GM11168 (cell line): ENCODE data around the gene SLC16A6.
"Not testable (repeated sequence)": the region's sequence is repeated elsewhere in the genome, so short reads cannot be mapped to it uniquely, and the experiment has no call there.

ENCODE experiments used
- in situ Hi-C: fragments of 300-500 bp; cut with MboI; formaldehyde crosslinking; loops from one replicate; pipeline ENCODE4 v1.12.0; 2022; ENCODE audit warnings: low sequenced_read_pairs; ENCODE audit not compliant: unreplicated experiment

SLC16A6 gene, protein sequence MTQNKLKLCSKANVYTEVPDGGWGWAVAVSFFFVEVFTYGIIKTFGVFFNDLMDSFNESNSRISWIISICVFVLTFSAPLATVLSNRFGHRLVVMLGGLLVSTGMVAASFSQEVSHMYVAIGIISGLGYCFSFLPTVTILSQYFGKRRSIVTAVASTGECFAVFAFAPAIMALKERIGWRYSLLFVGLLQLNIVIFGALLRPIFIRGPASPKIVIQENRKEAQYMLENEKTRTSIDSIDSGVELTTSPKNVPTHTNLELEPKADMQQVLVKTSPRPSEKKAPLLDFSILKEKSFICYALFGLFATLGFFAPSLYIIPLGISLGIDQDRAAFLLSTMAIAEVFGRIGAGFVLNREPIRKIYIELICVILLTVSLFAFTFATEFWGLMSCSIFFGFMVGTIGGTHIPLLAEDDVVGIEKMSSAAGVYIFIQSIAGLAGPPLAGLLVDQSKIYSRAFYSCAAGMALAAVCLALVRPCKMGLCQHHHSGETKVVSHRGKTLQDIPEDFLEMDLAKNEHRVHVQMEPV

GRCh38 chr17:68290955-68291835 is at the start of gene SLC16A6, which contains the start of gene ARSG:
Gene SLC16A6, minus strand, starts transcription at chr17:68291127. Its CDS starts 12,807 bp downstream, at chr17:68278320.
Gene ARSG, plus strand, starts transcription at chr17:68291495. Its CDS starts 15,999 bp downstream, at chr17:68307494.
- in situ Hi-C loops: no loop called here

- in situ Hi-C loops: no loop called here
Measured at GRCh38 chr17:68334393-68334792, 43.5 kb upstream of the SLC16A6 start.

GRCh38 chr17:68331932-68332331 is 41.0 kb upstream of the SLC16A6 start:
- in situ Hi-C loops: not testable (repeated sequence)

- in situ Hi-C loops: no loop called here
Measured at GRCh38 chr17:68329331-68329730, 38.4 kb upstream of the SLC16A6 start.

GRCh38 chr17:68328676-68329075 is 37.7 kb upstream of the SLC16A6 start:
- in situ Hi-C loops: no loop called here

- in situ Hi-C loops: no loop called here
Measured at GRCh38 chr17:68327823-68328557, 37.1 kb upstream of the SLC16A6 start.

DNA sequence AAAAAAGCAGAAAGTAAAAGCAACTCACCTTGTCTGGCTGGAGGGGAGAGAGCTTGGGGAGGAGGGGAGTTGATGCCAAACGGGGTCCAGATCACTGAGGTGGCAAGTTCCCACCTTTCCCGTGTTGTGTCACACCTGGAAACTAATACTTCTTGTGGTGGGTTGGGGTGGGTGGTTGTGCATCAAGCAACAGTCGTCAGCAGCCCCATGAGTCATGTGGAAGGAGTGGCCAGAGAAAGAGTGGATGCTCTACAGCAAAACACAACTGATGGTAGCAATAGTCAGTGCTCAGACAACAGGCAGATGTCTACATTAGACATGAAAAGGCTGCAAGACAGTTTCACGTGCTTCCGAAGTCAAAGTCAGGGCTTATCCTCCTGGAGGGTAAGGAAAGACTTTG is 35.8 kb upstream of the SLC16A6 start:
- in situ Hi-C loops: no loop called here

DNA sequence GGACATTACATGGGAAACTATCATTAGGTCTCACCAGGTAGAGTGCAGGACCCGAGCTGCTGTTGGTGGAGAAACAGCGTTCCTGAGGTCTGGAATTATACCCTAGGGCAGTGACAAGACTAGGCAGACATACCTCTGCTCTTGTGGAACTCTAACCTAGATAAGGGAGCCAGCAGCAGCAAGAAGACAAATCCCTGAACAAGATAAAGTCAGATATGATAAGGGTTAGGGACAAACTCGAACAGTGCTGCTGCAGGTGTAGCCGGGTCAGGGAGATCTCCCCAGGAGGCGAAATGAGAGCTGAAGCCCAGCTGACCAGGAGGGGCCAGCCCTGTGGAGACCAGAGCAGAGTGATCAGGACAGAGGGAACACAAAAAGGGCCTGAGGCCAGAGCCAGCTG is 35.0 kb upstream of the SLC16A6 start:
- in situ Hi-C loops: no loop called here

GRCh38 chr17:68324654-68325336 is 33.9 kb upstream of the SLC16A6 start:
- in situ Hi-C loops: no loop called here

DNA sequence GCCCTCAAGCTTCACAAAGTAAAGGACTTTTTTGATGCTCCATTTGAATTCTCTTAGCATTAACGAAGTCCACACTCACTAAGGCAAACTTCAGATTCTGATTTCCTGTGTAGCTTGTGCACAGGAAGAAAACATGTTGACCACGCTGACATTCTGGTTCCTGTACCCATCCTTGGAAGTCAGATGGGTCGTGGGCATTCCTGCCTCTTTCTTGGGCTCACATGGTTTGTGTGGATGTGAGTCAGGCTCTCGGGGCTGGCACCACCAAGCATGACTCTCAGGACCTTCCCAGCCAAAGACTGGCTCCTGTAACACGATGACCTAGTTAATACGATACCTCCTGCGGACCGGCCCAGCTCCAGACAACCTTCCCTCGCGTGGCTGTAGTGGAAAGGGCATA is 33.2 kb upstream of the SLC16A6 start:
- in situ Hi-C loops: no loop called here

GRCh38 chr17:68322630-68323029 is 31.7 kb upstream of the SLC16A6 start:
- in situ Hi-C loops: no loop called here

DNA sequence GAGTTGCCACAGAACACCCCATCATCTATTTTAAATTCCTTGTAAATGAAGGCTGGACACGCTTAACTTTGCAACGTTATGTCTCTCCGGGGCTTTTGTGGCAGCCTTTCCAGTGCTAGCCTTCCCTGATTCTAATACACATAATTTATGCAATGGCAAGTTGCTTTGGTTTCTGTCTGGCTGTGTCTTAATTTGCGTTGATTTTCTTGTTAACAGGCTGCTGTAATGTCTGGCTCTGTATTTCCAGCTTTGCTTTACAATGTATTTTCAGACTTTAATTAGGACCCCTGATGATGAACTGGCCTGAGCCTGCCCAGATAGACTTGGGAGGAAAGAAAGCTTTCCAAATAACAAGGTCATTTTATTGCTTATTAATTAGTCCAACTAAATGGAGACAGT is 30.6 kb upstream of the SLC16A6 start:
- in situ Hi-C loops: no loop called here

DNA sequence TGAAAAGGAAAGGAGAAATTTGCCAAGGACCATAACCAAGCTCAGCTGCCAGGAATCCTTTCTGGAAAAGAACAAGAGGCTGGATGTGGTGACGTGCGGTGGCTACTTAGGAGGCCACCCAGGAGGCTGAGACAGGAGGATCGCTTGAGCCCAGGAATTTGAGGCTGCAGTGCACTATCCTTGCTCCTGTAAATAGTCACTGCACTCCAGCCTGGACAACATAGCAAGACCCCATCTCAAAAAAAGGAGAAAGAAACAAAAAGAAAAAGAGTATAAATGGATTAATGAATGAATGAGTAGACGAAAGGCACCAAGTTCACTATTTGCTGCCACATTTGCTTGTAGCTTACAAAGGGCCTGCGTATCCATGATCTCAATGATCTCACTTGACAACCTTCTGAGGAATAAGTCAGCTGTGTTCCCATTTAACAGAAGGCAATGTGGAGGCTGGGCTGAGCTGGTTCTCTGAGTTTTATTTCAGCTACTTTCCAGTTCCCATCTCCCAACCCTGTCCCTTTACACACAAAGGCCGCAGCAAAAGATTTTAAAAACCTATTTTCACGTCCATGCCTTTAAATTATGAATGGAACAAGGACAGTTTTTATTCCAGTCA is 30.1 kb upstream of the SLC16A6 start:
- in situ Hi-C loops: no loop called here

GRCh38 chr17:68320311-68320865 is 29.5 kb upstream of the SLC16A6 start:
- in situ Hi-C loops: no loop called here

- in situ Hi-C loops: no loop called here
Measured at GRCh38 chr17:68319410-68320162, 28.7 kb upstream of the SLC16A6 start.

GRCh38 chr17:68318103-68318991 is 27.4 kb upstream of the SLC16A6 start:
- in situ Hi-C loops: no loop called here

- in situ Hi-C loops: no loop called here
Measured at GRCh38 chr17:68317458-68317857, 26.5 kb upstream of the SLC16A6 start.
